Activated CD8-positive, alpha-beta memory T cell treated with anti-CD3 and anti-CD28 coated beads, Interleukin-2, amount 50 U/mL, for 24 hours (primary cell): ENCODE results near the gene GPHA2.

Source experiments
- DNase-seq: peaks from one replicate; pipeline ENCODE4 v3.0.0-alpha.2; 2020; ENCODE audit errors: extremely low read depth

The GPHA2 gene

GRCh38 chr11:64910451-64911093 lies 25.1 kb downstream of the GPHA2 start:
- DNase-seq, result no peak

- no peak for DNase-seq
These were observed 25.9 kb downstream of the GPHA2 start for GRCh38 chr11:64909653-64910343.

- no peak for DNase-seq
These were observed 26.9 kb downstream of the GPHA2 start for GRCh38 chr11:64908766-64909165.

GRCh38 chr11:64906314-64906635 lies 29.4 kb downstream of the GPHA2 start:
- no peak for DNase-seq

- no peak for DNase-seq
These were observed 30.0 kb downstream of the GPHA2 start for GRCh38 chr11:64905516-64906313.

GRCh38 chr11:64903291-64903833 lies 32.3 kb downstream of the GPHA2 start:
- no peak for DNase-seq

- DNase-seq, result no peak
These were observed 33.4 kb downstream of the GPHA2 start for GRCh38 chr11:64902102-64902900.

- DNase-seq, result no peak
These were observed 34.9 kb downstream of the GPHA2 start for GRCh38 chr11:64900774-64901173.

- no peak for DNase-seq
These were observed 35.4 kb downstream of the GPHA2 start for GRCh38 chr11:64900263-64900678.

- DNase-seq, result no peak
These were observed 37.2 kb downstream of the GPHA2 start for GRCh38 chr11:64898541-64898940.

GRCh38 chr11:64898076-64898445 lies 37.6 kb downstream of the GPHA2 start:
- DNase-seq, result no peak

GRCh38 chr11:64897381-64898075 lies 38.2 kb downstream of the GPHA2 start:
- no peak for DNase-seq

- DNase-seq, result no peak
These were observed 39.2 kb downstream of the GPHA2 start for GRCh38 chr11:64896448-64897022.

- DNase-seq, result no peak
These were observed 40.8 kb downstream of the GPHA2 start for GRCh38 chr11:64894812-64895452.

- DNase-seq, result peak; percentile 79
These were observed 41.5 kb downstream of the GPHA2 start for GRCh38 chr11:64894070-64894811.

GRCh38 chr11:64893194-64894069 lies 42.3 kb downstream of the GPHA2 start:
- DNase-seq, result no peak

GRCh38 chr11:64892838-64893193 lies 42.9 kb downstream of the GPHA2 start:
- DNase-seq, result no peak

GRCh38 chr11:64892411-64892831 lies 43.3 kb downstream of the GPHA2 start:
- DNase-seq, result no peak

- DNase-seq, result no peak
These were observed 43.8 kb downstream of the GPHA2 start for GRCh38 chr11:64891880-64892279.
